ENCODE results near the gene MACROD2. TPM values are rescaled to one million over a fixed set of nuclear protein-coding genes. Genes with fewer than 3 reads are reported as not detected.

The MACROD2 gene
- total RNA-seq, 1 donor from 2014 or later = 6.7 TPM

DNA sequence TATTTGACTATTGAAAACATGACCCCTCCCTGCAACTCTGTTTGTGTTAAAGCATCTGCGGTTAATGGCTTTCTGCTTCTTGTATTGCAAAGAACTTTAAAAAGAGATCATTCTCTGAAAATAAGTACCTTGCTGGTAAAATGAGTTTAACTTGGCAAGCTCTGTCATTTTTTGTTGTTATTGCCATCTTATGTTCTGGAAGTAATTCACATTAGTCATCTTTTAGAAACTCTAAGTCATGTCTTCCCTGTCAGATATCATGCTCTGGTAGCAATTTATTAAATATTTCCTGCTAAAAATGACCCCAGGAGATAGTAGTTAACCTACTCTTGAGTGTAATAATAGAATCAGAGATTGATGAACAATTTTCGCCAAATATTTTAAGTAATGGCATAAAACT, 1687.4 kb downstream of the MACROD2 start:
- TF ChIP-seq, protein P1, sequence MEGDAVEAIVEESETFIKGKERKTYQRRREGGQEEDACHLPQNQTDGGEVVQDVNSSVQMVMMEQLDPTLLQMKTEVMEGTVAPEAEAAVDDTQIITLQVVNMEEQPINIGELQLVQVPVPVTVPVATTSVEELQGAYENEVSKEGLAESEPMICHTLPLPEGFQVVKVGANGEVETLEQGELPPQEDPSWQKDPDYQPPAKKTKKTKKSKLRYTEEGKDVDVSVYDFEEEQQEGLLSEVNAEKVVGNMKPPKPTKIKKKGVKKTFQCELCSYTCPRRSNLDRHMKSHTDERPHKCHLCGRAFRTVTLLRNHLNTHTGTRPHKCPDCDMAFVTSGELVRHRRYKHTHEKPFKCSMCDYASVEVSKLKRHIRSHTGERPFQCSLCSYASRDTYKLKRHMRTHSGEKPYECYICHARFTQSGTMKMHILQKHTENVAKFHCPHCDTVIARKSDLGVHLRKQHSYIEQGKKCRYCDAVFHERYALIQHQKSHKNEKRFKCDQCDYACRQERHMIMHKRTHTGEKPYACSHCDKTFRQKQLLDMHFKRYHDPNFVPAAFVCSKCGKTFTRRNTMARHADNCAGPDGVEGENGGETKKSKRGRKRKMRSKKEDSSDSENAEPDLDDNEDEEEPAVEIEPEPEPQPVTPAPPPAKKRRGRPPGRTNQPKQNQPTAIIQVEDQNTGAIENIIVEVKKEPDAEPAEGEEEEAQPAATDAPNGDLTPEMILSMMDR (conservative IDR thresholded peaks at IDR 0.05) = no peak
- DNase-seq (ENCODE audit: extremely low spot score, unreplicated experiment) = no peak
- H3K4me1 Mint-ChIP-seq (ENCODE audit: unreplicated experiment) = no peaks in the 10 kb centered on the region
- no peak overlapping the region for H3K27ac Mint-ChIP-seq
- no peaks in the 10 kb centered on the region for H3K36me3 Mint-ChIP-seq
- H3K4me3 Mint-ChIP-seq = no peak overlapping the region
- no peaks in the 10 kb centered on the region for H3K27me3 Mint-ChIP-seq
- peaks cover 4% of the 10 kb centered on the region for H3K9me3 Mint-ChIP-seq

DNA sequence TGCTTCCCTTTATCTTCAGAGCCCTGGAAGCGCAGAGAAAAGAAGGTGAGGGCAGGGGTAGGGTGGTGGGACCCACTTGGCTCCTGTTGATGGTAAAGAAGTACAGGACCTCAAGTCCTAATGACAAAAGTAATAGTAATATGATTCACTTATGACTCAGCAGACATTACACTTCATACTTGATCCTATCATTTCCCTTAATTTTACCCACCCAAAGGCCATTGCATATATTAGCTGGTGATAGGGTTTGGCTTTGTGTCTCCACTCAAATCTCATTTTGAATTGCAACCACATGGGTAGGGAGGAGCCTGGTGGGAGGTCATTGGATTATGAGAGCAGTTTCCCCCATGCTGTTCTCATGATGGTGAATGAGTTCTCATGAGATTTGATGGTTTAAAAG, 1697.3 kb downstream of the MACROD2 start:
- Mint-ChIP-seq H3K4me3 (no peak overlapping the region), H3K9me3 (peaks cover 24% of the 10 kb centered on the region), H3K4me1 (ENCODE audit: unreplicated experiment) (no peaks in the 10 kb centered on the region), H3K27ac (no peak overlapping the region), H3K27me3 (no peaks in the 10 kb centered on the region), H3K36me3 (no peaks in the 10 kb centered on the region)
- DNase-seq (ENCODE audit: extremely low spot score, unreplicated experiment) = no peak
- TF ChIP-seq, protein P1 (conservative IDR thresholded peaks at IDR 0.05) = no peak

DNA sequence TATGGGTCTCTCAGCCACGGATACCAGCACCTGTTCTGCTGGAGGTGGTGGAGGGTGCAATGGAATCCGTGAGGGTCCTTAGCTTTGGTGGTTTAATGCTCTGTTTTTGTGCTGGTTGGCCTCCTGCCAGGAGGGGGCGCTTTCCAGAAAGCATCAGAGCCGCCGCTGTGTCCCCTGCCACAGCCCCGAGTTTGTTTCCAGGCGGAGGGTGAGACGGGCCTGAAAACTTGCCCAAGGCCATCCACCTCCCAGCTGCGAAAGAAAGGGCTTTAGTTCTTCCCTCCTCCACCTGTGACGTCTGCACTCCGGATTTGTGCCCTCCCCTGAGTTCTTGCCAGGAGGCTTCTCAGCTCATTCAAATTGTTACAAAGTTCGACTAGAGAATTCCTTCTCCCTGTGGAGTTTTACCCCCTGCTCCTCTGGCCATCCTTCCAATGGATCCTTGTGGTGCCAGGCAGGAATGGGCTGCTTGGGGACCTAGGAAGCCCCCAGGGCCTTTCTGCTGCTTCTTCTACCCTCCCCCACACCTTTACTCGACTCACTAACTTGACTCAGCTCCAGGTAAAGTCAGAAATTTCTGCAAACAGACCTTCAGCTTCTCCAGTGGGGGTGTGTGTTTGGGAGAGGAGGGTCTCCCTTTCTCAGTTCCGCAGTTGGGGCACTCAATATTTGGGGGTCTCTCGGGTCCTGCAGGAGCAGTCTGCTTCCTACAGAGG, 1704.3 kb downstream of the MACROD2 start:
- H3K27ac Mint-ChIP-seq = no peak overlapping the region
- peaks cover 6% of the 10 kb centered on the region for H3K4me1 Mint-ChIP-seq (ENCODE audit: unreplicated experiment)
- TF ChIP-seq, protein P1 (conservative IDR thresholded peaks at IDR 0.05) = peak; percentile 31
- peaks cover 14% of the 10 kb centered on the region for H3K9me3 Mint-ChIP-seq
- no peak for DNase-seq (ENCODE audit: extremely low spot score, unreplicated experiment)
- H3K4me3 Mint-ChIP-seq = no peak overlapping the region
- no peaks in the 10 kb centered on the region for H3K27me3 Mint-ChIP-seq
- H3K36me3 Mint-ChIP-seq = no peaks in the 10 kb centered on the region

DNA sequence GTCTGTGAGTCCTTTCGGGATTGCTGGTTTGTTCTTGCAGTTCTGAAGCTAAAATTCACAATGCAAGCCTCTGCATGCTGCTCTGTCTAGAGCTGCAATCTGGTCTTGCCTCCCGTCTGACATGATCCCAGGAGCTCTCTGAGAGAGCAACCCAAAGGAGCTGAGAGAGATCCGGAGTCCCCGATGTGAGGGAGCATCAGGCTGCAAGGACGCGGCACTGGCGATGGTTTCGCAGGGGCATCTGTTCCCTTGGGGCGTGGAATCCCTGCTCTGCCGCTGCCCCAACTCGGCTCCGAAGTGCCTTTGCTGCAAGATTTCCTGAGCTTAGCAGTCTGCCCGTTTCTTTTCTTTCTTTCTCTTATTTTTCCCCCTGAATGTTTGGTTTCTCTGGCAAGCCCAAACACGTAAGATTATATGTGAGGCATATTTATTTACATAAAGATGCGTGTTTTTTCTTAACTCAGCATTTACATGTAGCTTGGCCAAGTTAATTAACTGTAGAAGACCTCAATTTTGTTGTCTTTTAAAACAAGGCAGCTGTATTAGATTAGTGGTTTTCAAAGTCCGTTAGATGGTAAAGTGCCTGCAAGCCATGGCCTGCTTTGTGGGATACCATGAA, 1704.9 kb downstream of the MACROD2 start:
- peaks cover 6% of the 10 kb centered on the region for H3K4me1 Mint-ChIP-seq (ENCODE audit: unreplicated experiment)
- no peak for DNase-seq (ENCODE audit: extremely low spot score, unreplicated experiment)
- peaks cover 11% of the 10 kb centered on the region for H3K9me3 Mint-ChIP-seq

DNA sequence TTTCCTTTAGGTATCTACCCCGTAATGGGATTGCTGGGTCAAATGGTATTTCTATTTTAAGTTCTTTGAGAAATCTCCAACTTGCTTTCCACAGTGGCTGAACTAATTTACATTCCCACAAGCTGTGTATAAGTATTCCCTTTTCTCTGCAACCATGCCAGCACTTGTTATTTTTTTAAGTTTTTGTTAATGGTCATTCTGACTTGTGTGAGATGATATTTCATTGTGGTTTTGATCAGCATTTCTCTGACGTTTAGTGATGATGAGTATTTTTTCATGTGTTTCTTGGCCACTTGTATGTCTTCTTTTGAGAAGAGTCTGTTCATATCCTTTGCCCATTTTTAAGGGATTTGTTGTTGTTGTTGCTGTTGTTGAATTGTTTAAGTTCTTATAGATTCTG, 1706.8 kb downstream of the MACROD2 start:
- TF ChIP-seq, protein P1 (conservative IDR thresholded peaks at IDR 0.05) = no peak
- Mint-ChIP-seq H3K36me3 (no peaks in the 10 kb centered on the region), H3K9me3 (no peaks in the 10 kb centered on the region), H3K27me3 (no peaks in the 10 kb centered on the region), H3K4me1 (ENCODE audit: unreplicated experiment) (peaks cover 6% of the 10 kb centered on the region), H3K27ac (no peak overlapping the region), H3K4me3 (no peak overlapping the region)
- no peak for DNase-seq (ENCODE audit: extremely low spot score, unreplicated experiment)

More for the DNA sequence above, 1704.9 kb downstream of the MACROD2 start:
- Mint-ChIP-seq H3K27ac (no peak overlapping the region), H3K4me3 (peak overlapping the region; percentile 5), H3K36me3 (no peaks in the 10 kb centered on the region), H3K27me3 (no peaks in the 10 kb centered on the region)
- TF ChIP-seq, protein P1 (conservative IDR thresholded peaks at IDR 0.05) = no peak
